OCI-LY1 (cell line): ENCODE measurements around the gene CDIPT.
"Not testable (repeated sequence)": the region's sequence is repeated elsewhere in the genome, so short reads cannot be mapped to it uniquely, and the experiment has no call there.

Experiments used
- CTCF ChIP-seq: fragments of 200-600 bp; sonication (generic), shearing (Covaris generic); IDR thresholded peaks from 2 replicates; pipeline ENCODE4 v1.5.1; 2017; ENCODE audit warnings: mild to moderate bottlenecking, antibody characterized with exemption, low read length, moderate library complexity, mixed read lengths
- EZH2 ChIP-seq: fragments of 200-600 bp; sonication (generic), shearing (Covaris generic); IDR thresholded peaks from 2 replicates; pipeline ENCODE4 v1.8.0; 2017; ENCODE audit warnings: borderline replicate concordance, mixed run types, mild to moderate bottlenecking, antibody characterized with exemption, low read length, moderate library complexity, mixed read lengths

GRCh38 chr16:29869067-29869466 is 6.0 kb upstream of the CDIPT start:
- not testable (repeated sequence) for TF ChIP-seq CTCF, EZH2
